Hepatocyte (in vitro differentiated cells): ENCODE results near the gene TUBB2B.

Experiments
- EZH2 ChIP-seq: fragments of 200-600 bp; sonication (generic); IDR thresholded peaks from 2 replicates; pipeline ENCODE4 v1.6.1; 2016; ENCODE audit warnings: antibody characterized with exemption, mild to moderate bottlenecking, borderline replicate concordance
- TF ChIP-seq, protein P1 (sequence below): fragments of 200-600 bp; sonication (generic); IDR thresholded peaks from 2 replicates; pipeline ENCODE4 v1.5.1; 2016; ENCODE audit warnings: antibody characterized with exemption, mild to moderate bottlenecking; ENCODE audit not compliant: poor library complexity

DNA sequence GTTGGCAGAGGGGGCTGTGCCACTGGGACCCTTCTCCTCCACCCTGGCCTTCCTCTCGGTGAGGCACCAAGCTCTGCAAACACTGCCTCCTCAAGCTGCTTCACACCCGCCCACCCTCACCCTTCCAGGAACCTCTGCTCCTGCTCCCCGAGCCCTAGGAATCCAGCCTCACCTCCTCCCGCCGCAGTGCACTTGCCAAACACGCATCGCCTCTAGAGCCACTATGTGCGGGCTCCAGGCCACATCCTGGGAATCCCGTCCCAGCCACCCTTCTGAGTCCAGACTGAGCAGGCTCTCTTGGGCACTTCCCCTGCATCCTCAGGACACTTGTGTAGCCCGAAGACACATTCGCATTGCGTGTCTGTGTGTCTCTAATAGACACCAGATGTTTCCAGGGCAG lies 49.8 kb upstream of the TUBB2B start:
- TF ChIP-seq, protein P1, sequence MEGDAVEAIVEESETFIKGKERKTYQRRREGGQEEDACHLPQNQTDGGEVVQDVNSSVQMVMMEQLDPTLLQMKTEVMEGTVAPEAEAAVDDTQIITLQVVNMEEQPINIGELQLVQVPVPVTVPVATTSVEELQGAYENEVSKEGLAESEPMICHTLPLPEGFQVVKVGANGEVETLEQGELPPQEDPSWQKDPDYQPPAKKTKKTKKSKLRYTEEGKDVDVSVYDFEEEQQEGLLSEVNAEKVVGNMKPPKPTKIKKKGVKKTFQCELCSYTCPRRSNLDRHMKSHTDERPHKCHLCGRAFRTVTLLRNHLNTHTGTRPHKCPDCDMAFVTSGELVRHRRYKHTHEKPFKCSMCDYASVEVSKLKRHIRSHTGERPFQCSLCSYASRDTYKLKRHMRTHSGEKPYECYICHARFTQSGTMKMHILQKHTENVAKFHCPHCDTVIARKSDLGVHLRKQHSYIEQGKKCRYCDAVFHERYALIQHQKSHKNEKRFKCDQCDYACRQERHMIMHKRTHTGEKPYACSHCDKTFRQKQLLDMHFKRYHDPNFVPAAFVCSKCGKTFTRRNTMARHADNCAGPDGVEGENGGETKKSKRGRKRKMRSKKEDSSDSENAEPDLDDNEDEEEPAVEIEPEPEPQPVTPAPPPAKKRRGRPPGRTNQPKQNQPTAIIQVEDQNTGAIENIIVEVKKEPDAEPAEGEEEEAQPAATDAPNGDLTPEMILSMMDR: no peak
- TF ChIP-seq EZH2: no peak
